B cell (primary cell): ENCODE measurements around the gene SCGB1D4. TPM values are rescaled to one million over a fixed set of nuclear protein-coding genes. Genes with fewer than 3 reads are reported as not detected.

Experiments
- ATAC-seq: fragments of 200-7000 bp; cut with Tn5 transposase; one replicate; pipeline ENCODE4 v1.10.0; 2021; ENCODE audit warnings: low read depth, mild to moderate bottlenecking, moderate number of reproducible peaks, moderate library complexity
- CTCF ChIA-PET: fragments of 350-600 bp; sonication (Branson Sonifier 250); formaldehyde crosslinking; loops from one replicate; lab custom pipeline; 2021; ENCODE audit warnings: antibody characterized with exemption, inconsistent platforms; lab: Charles Lee
- POLR2A ChIA-PET: fragments of 350-600 bp; sonication (Branson Sonifier 250); formaldehyde crosslinking; loops from one replicate; lab custom pipeline; 2021; ENCODE audit warnings: antibody characterized with exemption; lab: Charles Lee
- DNase-seq: peaks from one replicate; pipeline ENCODE4 v3.0.0; 2013
- H2AFZ ChIP-seq: 2 replicates; pipeline ENCODE4 v1.6.1; 2012; ENCODE audit warnings: mild to moderate bottlenecking, low read depth, low read length; ENCODE audit not compliant: insufficient read depth, poor library complexity, severe bottlenecking
- H3K27ac ChIP-seq, 2 donors: 1 replicate in 1 of 2; 2 replicates in 1 of 2; pipeline ENCODE4 v1.5.1; 2012 to 2013; ENCODE audit warnings: low read length in 2 of 2, mild to moderate bottlenecking in 2 of 2, moderate library complexity in 1 of 2
- H3K27me3 ChIP-seq, 4 experiments: fragments of 200-600 bp in 1 of 4; sonication (generic) in 1 of 4; replicated peaks in 1 of 4; 1 replicate in 2 of 4; 2 replicates in 2 of 4; pipeline versions ENCODE4 v1.6.1 to v1.7.0; 2013 to 2016; ENCODE audit warnings: low read length in 3 of 4, mild to moderate bottlenecking in 2 of 4, mixed read lengths in 1 of 4, moderate library complexity in 1 of 4; ENCODE audit not compliant: insufficient read depth in 4 of 4, control insufficient read depth in 3 of 4; ENCODE audit errors: control extremely low read depth in 1 of 4
- H3K36me3 ChIP-seq, 2 experiments: replicated peaks in 1 of 2; 1 replicate in 1 of 2; 2 replicates in 1 of 2; pipeline versions ENCODE4 v1.6.1 to v1.7.1; 2013; ENCODE audit warnings: low read length in 1 of 2; ENCODE audit not compliant: insufficient read depth in 2 of 2, control insufficient read depth in 1 of 2; ENCODE audit errors: control extremely low read depth in 1 of 2, extremely low read depth in 1 of 2
- H3K4me1 ChIP-seq, 2 donors: fragments of 200-600 bp in 1 of 2; sonication (generic) in 1 of 2; 1 replicate in 1 of 2; 2 replicates in 1 of 2; pipeline versions ENCODE4 v1.5.1 to v1.6.1; 2013 to 2017; ENCODE audit warnings: low read length in 2 of 2; ENCODE audit not compliant: control insufficient read depth in 2 of 2, insufficient read depth in 2 of 2
- H3K4me2 ChIP-seq: replicated peaks from 2 replicates; pipeline ENCODE3; 2012; ENCODE audit warnings: mild to moderate bottlenecking, low read depth, low read length; ENCODE audit not compliant: poor library complexity, severe bottlenecking
- H3K4me3 ChIP-seq, 5 experiments: fragments of 200-600 bp in 1 of 5; sonication (generic) in 1 of 5; 1 replicate in 3 of 5; 2 replicates in 2 of 5; pipeline versions ENCODE4 v1.5.1 to v1.7.0; 2011 to 2016; ENCODE audit warnings: low read length in 4 of 5, mild to moderate bottlenecking in 4 of 5, low read depth in 2 of 5, control low read depth in 1 of 5, moderate library complexity in 1 of 5; ENCODE audit not compliant: insufficient read depth in 1 of 5; ENCODE audit errors: control extremely low read depth in 1 of 5, extremely low read depth in 1 of 5
- H3K79me2 ChIP-seq: fragments of 200-600 bp; sonication (generic); one replicate; pipeline ENCODE4 v1.6.0; 2016; ENCODE audit warnings: low read length; ENCODE audit not compliant: control insufficient read depth, insufficient read depth
- H3K9ac ChIP-seq: fragments of 200-600 bp; sonication (generic); 2 replicates; pipeline ENCODE4 v1.6.1; 2017; ENCODE audit warnings: mild to moderate bottlenecking, low read length, moderate library complexity
- H3K9me3 ChIP-seq, 3 donors: one replicate each; pipeline versions ENCODE4 v1.6.1 to v1.7.1; 2013; ENCODE audit warnings: low read length in 2 of 3; ENCODE audit not compliant: control insufficient read depth in 2 of 3, insufficient read depth in 1 of 3; ENCODE audit errors: control extremely low read depth in 1 of 3
- H4K20me1 ChIP-seq: 2 replicates; pipeline ENCODE4 v1.6.0; 2012; ENCODE audit warnings: mild to moderate bottlenecking, low read length; ENCODE audit not compliant: insufficient read depth, control insufficient read depth, poor library complexity, severe bottlenecking
- H3K27ac Mint-ChIP-seq: one replicate; pipeline ENCODE4 v1.8.0; 2021; ENCODE audit warnings: mixed read lengths
- H3K27me3 Mint-ChIP-seq: one replicate; pipeline ENCODE4 v1.8.0; 2021; ENCODE audit warnings: mixed read lengths
- H3K4me1 Mint-ChIP-seq: one replicate; pipeline ENCODE4 v1.8.0; 2021; ENCODE audit warnings: mixed read lengths
- H3K4me3 Mint-ChIP-seq: one replicate; pipeline ENCODE4 v1.8.0; 2021; ENCODE audit warnings: mixed read lengths
- H3K9me3 Mint-ChIP-seq: one replicate; pipeline ENCODE4 v1.8.0; 2022; ENCODE audit warnings: mixed read lengths; ENCODE audit not compliant: insufficient read depth
- EZH2 ChIP-seq: IDR thresholded peaks from 2 replicates; pipeline ENCODE4 v1.6.1; 2012; ENCODE audit warnings: borderline replicate concordance, low read depth, mild to moderate bottlenecking, moderate library complexity, low read length; ENCODE audit not compliant: insufficient read depth, poor library complexity, severe bottlenecking
- WGBS: methylation state at CpG from one replicate; pipeline ENCODE4 v1.1.5; 2013; ENCODE audit warnings: missing lambda C conversion rate; ENCODE audit not compliant: insufficient coverage; 5-methylcytosine and 5-hydroxymethylcytosine counted together
- intact Hi-C: fragments of 100-400 bp; cut with micrococcal nuclease; formaldehyde crosslinking; loops from one replicate; pipeline ENCODE4 v1.10.0; 2022
- polyA plus RNA-seq: library from polyadenylated mRNA; depleted of rRNA; stranded (reverse); fragments of >200 nt; gene quantifications from 2 replicates; pipeline ENCODE4 v1.2.3, GENCODE V29; 2012
- total RNA-seq, 2 donors: library from RNA; stranded (reverse); fragments of 120-200 nt in 1 of 2; gene quantifications; 1 replicate in 1 of 2; 2 replicates in 1 of 2; pipeline versions ENCODE4 v1.2.3 to v1.2.4, GENCODE V29; 2013 to 2022
- TF ChIP-seq, protein P1 (sequence below): fragments of 200-600 bp; IDR thresholded peaks from one replicate; pipeline ENCODE4 v1.8.0; 2022; ENCODE audit warnings: antibody characterized with exemption, mild to moderate bottlenecking

The SCGB1D4 gene
- total and polyA plus RNA-seq, 2 donors (not counting 1 experiment from before 2014, with no cell fraction given), result not detected

DNA sequence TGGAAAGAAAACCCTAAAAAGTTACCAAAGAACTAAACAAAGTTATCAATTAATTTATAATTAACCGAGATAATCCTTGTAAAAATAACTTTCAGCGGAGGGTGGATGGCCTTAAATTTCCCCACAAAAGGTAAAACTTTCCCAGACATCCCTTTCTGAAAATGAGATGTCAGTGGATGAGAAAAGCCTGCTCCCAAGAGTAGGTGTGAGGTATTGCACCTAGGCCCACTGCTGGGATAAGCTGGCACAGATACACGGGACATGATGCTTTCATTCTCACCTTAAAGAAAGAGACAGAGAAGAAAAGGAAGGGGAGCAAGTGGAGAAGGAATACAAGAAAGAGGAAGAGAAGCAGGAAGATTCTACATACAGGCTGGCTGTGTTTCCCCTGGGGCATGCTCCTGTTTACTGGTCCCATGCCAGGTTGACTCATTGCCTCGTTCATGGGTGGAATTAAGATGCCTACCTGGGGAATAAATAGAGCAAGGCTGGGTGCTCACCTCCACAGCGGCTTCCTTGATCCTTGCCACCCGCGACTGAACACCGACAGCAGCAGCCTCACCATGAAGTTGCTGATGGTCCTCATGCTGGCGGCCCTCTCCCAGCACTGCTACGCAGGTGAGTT lies 29.1 kb downstream of the SCGB1D4 start, which contains the start of gene SCGB2A2:
Gene SCGB2A2, plus strand, starts transcription at position 505 of the 625 bp plus-strand sequence. Its CDS starts 59 bp downstream, at position 564.
- no peak within 1 kb of the TSS for H3K4me3 Mint-ChIP-seq
- Histone ChIP-seq H2AFZ (no peak within 1 kb of the TSS), H3K4me2 (no peak within 1 kb of the TSS), H3K4me3 (no peak within 1 kb of the TSS), H4K20me1 (no peaks in the 10 kb centered on the region), H3K9me3 (no peaks in the 10 kb centered on the region), H3K79me2 (no peaks in the 10 kb centered on the region), H3K36me3 (no peaks in the 10 kb centered on the region), H3K27me3 (peaks cover 0 to 21% (median 0%) of the 10 kb centered on the region in 4 experiments), H3K4me1 (no peaks in the 10 kb centered on the region), H3K27ac (no peak within 1 kb of the TSS), H3K9ac (no peak within 1 kb of the TSS)
- H3K9me3 Mint-ChIP-seq, result no peaks in the 10 kb centered on the region
- POLR2A ChIA-PET, result no interaction called here
- CTCF ChIA-PET, result no interaction called here
- intact Hi-C loops, result no loop called here
- no peaks in the 10 kb centered on the region for H3K4me1 Mint-ChIP-seq
- 84% methylated on average over 5 of the region's 10 CpGs for WGBS
- peaks cover 26% of the 10 kb centered on the region for H3K27me3 Mint-ChIP-seq
- ATAC-seq (no peak), DNase-seq (no peak)
- TF ChIP-seq EZH2, result no peak
- TF ChIP-seq, protein P1, sequence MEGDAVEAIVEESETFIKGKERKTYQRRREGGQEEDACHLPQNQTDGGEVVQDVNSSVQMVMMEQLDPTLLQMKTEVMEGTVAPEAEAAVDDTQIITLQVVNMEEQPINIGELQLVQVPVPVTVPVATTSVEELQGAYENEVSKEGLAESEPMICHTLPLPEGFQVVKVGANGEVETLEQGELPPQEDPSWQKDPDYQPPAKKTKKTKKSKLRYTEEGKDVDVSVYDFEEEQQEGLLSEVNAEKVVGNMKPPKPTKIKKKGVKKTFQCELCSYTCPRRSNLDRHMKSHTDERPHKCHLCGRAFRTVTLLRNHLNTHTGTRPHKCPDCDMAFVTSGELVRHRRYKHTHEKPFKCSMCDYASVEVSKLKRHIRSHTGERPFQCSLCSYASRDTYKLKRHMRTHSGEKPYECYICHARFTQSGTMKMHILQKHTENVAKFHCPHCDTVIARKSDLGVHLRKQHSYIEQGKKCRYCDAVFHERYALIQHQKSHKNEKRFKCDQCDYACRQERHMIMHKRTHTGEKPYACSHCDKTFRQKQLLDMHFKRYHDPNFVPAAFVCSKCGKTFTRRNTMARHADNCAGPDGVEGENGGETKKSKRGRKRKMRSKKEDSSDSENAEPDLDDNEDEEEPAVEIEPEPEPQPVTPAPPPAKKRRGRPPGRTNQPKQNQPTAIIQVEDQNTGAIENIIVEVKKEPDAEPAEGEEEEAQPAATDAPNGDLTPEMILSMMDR, result no peak
- no peak within 1 kb of the TSS for H3K27ac Mint-ChIP-seq

GRCh38 chr11:62267576-62267975 lies 31.3 kb downstream of the SCGB1D4 start:
- 83% methylated on average over 1 of the region's 3 CpGs for WGBS
- Histone ChIP-seq H3K36me3 (no peaks in the 10 kb centered on the region), H3K27me3 (peaks cover 0 to 22% (median 0%) of the 10 kb centered on the region in 4 experiments), H2AFZ (no peak overlapping the region), H3K4me1 (no peaks in the 10 kb centered on the region), H4K20me1 (no peaks in the 10 kb centered on the region), H3K27ac (no peak overlapping the region), H3K4me2 (no peak overlapping the region), H3K4me3 (no peak overlapping the region), H3K9ac (no peak overlapping the region), H3K79me2 (no peaks in the 10 kb centered on the region), H3K9me3 (peaks cover 0 to 2% (median 0%) of the 10 kb centered on the region in 3 donors)
- Mint-ChIP-seq H3K27ac (no peak overlapping the region), H3K9me3 (no peaks in the 10 kb centered on the region), H3K4me1 (no peaks in the 10 kb centered on the region), H3K27me3 (peaks cover 37% of the 10 kb centered on the region), H3K4me3 (no peak overlapping the region)
- no peak for DNase-seq
- CTCF ChIA-PET, result no interaction called here
- intact Hi-C loops, result no loop called here
- TF ChIP-seq, protein P1, result no peak
- ATAC-seq, result no peak
- POLR2A ChIA-PET, result no interaction called here
